HG02642 (cell line): Measurements from ENCODE around the gene TMCC1.
"Not testable (repeated sequence)": the region's sequence is repeated elsewhere in the genome, so short reads cannot be mapped to it uniquely, and the experiment has no call there.

Experiments used
- ATAC-seq: cut with Tn5 transposase; IDR thresholded peaks from one replicate; pipeline ENCODE4 v1.9.1; 2021; ENCODE audit warnings: mild to moderate bottlenecking; ENCODE audit not compliant: unreplicated experiment, poor library complexity

TMCC1 gene

DNA sequence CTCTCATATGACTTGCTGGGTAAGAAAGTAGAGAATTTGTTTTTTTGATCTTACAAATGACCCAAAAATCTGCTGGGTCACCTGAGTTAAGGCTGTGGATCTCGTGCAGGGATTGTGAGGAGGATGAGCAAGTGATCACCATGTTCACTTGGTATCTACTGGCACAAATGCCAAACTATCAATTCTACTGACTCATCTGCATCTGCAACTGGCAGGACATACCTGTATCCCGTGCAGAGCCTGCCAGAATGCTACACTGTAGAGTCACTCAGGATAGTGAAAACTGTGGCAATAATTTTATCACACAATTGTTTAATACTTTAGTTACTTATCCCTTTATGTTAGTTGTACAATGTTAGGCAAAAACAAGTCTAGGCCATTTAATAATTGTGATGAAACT lies 157.4 kb downstream of the TMCC1 start:
- no peak for ATAC-seq

- no peak for ATAC-seq
Observed at GRCh38 chr3:129735638-129736037, 157.9 kb downstream of the TMCC1 start.

DNA sequence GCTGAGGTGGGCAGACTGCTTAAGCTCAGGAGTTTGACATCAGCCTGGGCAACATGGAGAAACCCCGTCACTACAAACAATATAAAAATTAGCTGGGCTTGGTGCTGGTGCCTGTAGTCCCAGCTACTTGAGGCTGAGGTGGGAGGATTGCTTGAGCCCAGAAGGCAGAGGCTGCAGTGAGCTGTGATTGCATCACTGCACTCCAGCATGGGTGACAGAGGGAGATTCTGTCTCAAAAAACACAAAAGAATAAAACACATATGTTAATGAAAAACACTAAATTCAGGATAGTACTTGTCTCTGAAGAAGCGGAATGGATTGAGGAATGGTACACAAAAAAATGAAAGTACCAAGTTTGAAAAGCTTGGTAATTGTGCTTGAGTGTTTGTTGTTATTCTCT lies 159.1 kb downstream of the TMCC1 start:
- ATAC-seq = no peak

DNA sequence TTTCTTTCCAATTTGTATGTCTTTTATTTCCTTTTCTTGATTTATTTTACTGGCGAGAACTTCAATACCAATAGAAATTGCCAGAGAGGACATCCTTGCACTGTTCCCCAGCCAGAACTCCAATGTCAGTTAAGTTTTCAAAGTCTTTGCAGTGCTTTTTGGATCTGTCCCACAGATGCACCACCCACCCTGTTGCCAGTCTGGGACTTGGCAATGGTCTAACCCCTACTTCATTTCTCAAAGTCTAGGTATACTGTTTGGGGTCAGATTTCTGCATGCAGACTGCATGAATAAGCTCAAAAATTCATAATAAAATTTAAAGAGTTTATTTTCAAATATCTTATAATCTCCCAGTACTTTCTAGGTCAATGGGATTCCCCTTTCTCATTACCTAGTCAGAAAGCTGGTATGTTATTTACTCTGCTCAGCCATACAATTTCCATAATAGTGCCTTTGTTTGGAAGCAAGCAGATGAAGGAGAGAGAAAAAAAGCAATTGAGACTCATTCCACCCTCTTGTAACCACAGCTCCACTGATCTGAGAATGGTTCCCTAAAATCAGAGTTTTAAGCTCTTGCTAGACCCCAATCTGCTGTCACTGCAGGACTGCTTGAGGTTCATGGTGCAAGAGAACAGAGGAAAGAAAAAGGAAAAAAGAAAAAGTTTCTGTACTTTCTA lies 161.2 kb downstream of the TMCC1 start:
- ATAC-seq = no peak

- ATAC-seq = no peak
Observed at GRCh38 chr3:129727707-129728106, 165.8 kb downstream of the TMCC1 start.

GRCh38 chr3:129723558-129724324 lies 169.8 kb downstream of the TMCC1 start:
- no peak for ATAC-seq

DNA sequence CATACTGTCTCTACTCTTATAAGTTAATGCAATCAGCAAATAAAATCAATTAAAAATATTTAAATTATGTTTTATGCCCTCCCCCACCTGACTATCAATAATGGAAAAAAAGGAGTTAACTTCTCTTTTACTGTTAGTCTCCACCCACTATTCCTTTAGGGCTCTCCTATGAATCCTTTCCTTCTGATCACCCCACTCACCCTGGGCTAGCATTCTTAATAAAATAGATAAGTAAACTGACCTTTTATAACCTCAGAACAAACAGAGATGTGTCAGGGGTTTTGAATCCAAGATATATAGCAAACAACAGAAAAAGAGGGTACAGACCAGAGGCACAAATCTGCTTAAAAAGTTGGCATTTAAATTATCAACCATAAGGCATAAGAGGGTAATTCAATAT lies 171.0 kb downstream of the TMCC1 start:
- ATAC-seq = no peak

GRCh38 chr3:129718201-129718600 lies 175.3 kb downstream of the TMCC1 start:
- ATAC-seq = no peak

- no peak for ATAC-seq
Observed at GRCh38 chr3:129715854-129716253, 177.7 kb downstream of the TMCC1 start.

DNA sequence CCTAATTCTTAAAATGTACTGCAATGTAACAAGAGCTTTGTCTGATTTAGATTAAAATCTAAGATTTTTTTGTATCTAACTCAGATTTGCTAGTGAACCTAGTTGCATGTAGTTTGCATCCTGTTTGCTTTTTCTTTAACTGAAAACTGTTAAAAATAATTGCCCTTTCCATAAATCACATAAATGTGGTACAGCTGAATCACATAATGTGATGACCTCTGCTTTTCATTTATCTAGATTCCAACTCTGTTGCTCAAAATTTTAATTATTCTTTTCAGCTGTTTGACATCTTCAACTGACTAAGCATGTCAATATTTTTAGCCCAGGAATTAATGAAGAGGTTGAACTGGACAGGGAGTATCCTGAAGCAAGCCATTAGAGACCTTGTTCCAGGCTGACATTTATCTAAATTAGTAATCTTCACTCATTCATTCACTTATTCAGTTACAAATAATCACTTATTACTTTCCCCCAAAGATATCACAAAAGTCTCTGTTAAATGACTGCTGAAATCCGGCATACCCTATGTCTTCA lies 185.1 kb downstream of the TMCC1 start:
- ATAC-seq = no peak

- no peak for ATAC-seq
Observed at GRCh38 chr3:129705274-129705673, 188.2 kb downstream of the TMCC1 start.

DNA sequence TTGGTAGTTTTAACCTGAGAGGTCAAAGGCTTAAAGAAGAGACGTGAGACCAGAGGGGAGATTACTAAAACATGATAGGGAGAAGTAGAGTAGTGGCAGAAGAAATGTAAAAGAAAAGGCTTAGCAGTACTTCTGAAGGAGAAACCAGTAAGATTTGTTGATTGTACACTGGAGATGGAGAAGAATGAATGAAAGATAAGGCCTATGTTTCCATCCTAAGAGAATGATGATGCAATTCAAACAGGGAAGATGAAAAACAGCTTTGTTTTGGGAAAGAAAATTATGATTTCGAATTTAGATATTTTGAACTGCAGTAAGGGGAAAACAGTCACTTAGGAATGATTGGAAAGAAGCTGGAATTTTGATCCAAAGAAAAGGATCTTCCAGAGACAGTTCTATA lies 189.6 kb downstream of the TMCC1 start:
- ATAC-seq = no peak

DNA sequence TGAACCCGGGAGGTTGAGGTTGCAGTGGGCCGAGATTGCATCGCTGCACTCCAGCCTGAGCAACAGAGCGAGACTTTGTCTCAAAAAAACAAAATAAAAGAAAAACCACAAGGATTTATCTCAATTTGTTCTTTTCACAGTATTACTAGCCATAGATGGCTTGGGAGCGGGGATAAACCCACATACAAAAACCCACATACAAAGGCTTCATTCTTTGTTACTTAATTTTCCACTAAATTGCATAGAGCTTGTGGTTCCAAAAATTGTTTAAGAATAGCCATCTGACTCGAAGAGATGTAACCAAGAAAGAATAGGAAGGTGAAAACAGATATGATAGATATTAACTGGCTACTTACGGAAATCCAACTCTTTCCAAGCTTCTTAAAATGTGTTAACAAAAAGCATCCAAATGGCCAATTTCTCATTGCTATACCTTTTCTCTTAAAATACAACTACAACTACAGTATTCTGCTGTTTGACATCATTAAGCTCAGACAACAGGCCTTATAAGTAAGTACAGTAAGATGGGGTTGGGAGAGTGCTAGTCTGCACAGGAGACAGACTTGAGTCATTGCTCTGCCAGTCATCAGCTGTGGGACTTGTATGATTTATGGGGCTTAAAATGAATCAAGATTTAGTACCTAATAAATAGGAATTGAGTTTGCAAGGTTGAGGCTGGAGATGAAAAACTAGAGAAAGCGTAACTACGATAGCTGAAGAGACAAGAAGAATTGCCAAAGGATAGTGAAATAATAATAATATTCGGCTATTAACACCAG lies 190.4 kb downstream of the TMCC1 start:
- ATAC-seq = no peak

DNA sequence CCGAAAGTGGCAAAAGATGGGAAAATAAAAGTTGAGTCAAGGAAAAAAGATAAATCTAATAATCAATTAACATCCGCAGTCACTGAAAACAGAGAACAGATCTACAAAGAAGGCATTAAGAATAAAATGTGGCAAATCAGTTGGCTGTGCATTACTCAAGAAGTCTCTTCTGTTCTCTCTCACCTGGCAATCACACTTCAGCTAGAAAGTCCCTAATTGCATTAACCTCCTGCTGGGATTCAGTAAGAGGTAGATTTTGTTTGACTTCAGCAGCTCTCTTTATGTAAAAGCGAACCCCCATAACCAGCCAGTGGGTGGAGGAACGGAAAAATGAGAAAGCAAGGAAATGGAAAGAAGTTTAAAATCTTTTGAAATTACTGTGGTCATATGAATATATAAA lies 192.3 kb downstream of the TMCC1 start:
- no peak for ATAC-seq

DNA sequence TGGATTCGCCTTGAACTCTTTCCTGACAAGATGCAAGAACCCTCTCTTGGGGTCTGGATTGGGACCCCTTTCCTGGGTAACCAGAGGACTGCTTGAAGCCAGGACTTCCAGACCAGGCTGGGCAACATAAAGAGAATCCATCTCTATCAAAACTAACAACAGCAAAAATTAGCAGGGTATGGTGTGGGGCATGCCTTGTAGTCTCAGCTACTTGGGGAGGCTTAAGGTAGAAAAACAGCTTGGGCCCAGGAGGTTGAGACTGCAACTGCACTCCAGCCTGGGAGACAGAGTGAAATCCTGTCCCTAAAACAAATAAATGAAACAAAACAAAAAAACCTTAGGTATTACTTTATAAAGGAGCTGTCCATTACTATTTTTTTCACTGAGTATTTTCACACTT lies 193.9 kb downstream of the TMCC1 start:
- ATAC-seq = no peak

GRCh38 chr3:129699199-129699598 lies 194.3 kb downstream of the TMCC1 start:
- ATAC-seq = no peak

DNA sequence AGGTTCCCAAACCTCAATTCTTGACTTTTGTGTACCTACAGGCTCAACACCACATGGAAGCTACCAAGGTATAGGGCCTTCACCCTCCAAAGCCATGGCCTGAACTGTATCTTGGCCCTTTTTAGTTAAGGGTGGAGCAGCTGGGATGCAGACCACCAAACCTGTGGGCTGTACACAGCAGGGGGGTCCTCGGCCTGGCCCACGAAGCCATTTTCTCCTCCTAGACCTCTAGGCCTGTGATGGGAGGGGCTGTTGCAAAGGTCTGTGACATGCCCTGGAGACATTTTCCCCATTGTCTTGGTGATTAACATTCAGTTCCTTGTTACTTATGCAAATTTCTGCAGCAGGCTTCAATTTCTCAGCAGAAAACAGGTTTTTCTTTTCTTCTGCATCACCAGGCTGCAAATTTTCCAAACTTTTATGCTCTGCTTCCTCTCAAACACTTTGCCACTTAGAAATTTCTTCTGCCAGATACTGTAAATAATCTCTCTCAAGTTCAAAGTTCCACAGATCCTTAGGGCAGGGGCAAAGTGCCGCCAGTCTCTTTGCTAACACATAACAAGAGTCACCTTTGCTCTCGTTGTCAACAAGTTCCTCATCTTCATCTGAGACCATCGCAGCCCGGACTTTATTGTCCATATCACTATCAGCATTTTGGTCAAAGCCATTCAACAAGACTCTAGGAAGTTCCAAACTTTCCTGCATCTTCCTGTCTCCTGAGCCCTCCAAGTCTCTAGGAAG lies 196.1 kb downstream of the TMCC1 start:
- ATAC-seq = no peak

DNA sequence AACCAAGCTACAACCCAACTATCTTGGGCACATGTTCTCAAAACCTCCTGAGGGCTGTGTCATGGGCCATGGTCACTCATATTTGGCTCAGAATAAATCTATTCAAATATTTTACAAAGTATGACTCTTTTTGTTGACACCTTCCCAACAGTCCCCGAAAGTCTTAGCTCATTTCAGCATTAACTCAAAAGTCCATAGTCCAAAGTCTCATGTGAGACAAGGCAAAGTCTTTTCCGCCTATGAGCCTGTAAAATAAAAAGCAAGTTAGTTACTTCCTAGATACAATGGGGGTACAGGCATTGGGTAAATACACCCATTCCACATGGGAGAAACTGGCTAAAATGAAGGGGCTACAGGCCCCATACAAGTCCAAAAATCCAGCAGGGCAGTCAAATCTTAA lies 197.1 kb downstream of the TMCC1 start:
- not testable (repeated sequence) for ATAC-seq

GRCh38 chr3:129695230-129695629 lies 198.3 kb downstream of the TMCC1 start:
- ATAC-seq = no peak

DNA sequence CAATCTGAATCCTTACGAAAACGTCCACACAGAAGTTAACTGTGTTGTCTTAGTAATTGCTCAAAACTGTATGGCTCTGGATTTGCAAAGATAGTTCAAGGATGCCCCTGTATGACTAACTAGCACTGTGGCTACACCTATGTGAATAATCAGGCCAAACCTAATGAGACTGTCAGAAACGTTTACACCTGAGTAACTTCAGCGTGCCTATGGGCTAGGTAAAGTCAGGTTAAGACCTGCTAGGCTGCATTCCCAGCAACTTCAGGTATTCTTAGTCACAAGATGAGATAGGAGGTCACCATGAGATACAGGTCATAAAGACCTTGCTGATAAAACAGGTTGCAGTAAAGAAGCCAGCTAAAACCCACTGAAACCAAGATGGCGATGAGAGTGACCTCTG lies 199.3 kb downstream of the TMCC1 start:
- ATAC-seq = no peak
